GM15510 (cell line): ENCODE results near the gene G6PC2.

Source experiments
- POLR2A ChIP-seq: IDR thresholded peaks from 3 replicates; pipeline ENCODE4 v1.6.1; 2011; ENCODE audit warnings: borderline replicate concordance; ENCODE audit not compliant: insufficient read length; ENCODE audit errors: extremely low read depth

G6PC2 gene

GRCh38 chr2:168903888-168904287, 2.8 kb downstream of the G6PC2 start:
- no peak for TF ChIP-seq POLR2A

- TF ChIP-seq POLR2A, result no peak
Measured at GRCh38 chr2:168904358-168904757, 3.3 kb downstream of the G6PC2 start.

- TF ChIP-seq POLR2A, result no peak
Measured at GRCh38 chr2:168907940-168908662, 7.0 kb downstream of the G6PC2 start.

- TF ChIP-seq POLR2A, result no peak
Measured at GRCh38 chr2:168910330-168910729, 9.2 kb downstream of the G6PC2 start.

GRCh38 chr2:168912466-168912865, 11.4 kb downstream of the G6PC2 start:
- TF ChIP-seq POLR2A, result no peak

- TF ChIP-seq POLR2A, result no peak
Measured at GRCh38 chr2:168912901-168913369, 11.8 kb downstream of the G6PC2 start.

GRCh38 chr2:168913495-168913894, 12.4 kb downstream of the G6PC2 start:
- no peak for TF ChIP-seq POLR2A

- TF ChIP-seq POLR2A, result no peak
Measured at GRCh38 chr2:168915441-168916330, 14.6 kb downstream of the G6PC2 start.

GRCh38 chr2:168916331-168916675, 15.2 kb downstream of the G6PC2 start:
- TF ChIP-seq POLR2A, result no peak

GRCh38 chr2:168920504-168921157, 19.5 kb downstream of the G6PC2 start:
- TF ChIP-seq POLR2A, result no peak

GRCh38 chr2:168926621-168927386, 25.7 kb downstream of the G6PC2 start:
- TF ChIP-seq POLR2A, result no peak

GRCh38 chr2:168928113-168928831, 27.2 kb downstream of the G6PC2 start:
- no peak for TF ChIP-seq POLR2A

GRCh38 chr2:168929031-168929430, 27.9 kb downstream of the G6PC2 start:
- TF ChIP-seq POLR2A, result no peak

- TF ChIP-seq POLR2A, result no peak
Measured at GRCh38 chr2:168930242-168930641, 29.2 kb downstream of the G6PC2 start.
